GM23338 (cell line): Measurements from ENCODE around the gene DEFB123. TPM values are rescaled to one million over a fixed set of nuclear protein-coding genes. Genes with fewer than 3 reads are reported as not detected.

Source experiments
- ATAC-seq: fragments of 200-7000 bp; cut with Tn5 transposase; 3 replicates; pipeline ENCODE4 v1.9.1; 2020
- DNase-seq: peaks from one replicate; pipeline ENCODE4 v3.0.0-alpha.2; 2015; ENCODE audit warnings: low spot score
- H2AFZ ChIP-seq: fragments of 200-600 bp; sonication (generic); 2 replicates; pipeline ENCODE4 v1.8.0; 2016; ENCODE audit warnings: antibody characterized with exemption, mild to moderate bottlenecking, moderate library complexity
- H3F3A ChIP-seq: fragments of 200-600 bp; sonication (generic); replicated peaks from 2 replicates; pipeline ENCODE4 v1.8.0; 2017; ENCODE audit warnings: antibody characterized with exemption, mixed run types, low read depth
- H3K27ac ChIP-seq: fragments of 200-600 bp; sonication (generic); 2 replicates; pipeline ENCODE4 v1.6.1; 2016; ENCODE audit warnings: low read depth
- H3K27me3 ChIP-seq: fragments of 200-600 bp; sonication (generic); 2 replicates; pipeline ENCODE4 v1.8.0; 2016; ENCODE audit warnings: mild to moderate bottlenecking, mixed run types, moderate library complexity; ENCODE audit not compliant: insufficient read depth
- H3K36me3 ChIP-seq: fragments of 200-600 bp; sonication (generic); 2 replicates; pipeline ENCODE4 v1.8.0; 2016; ENCODE audit warnings: mild to moderate bottlenecking; ENCODE audit not compliant: insufficient read depth
- H3K4me1 ChIP-seq: fragments of 200-600 bp; sonication (generic); 2 replicates; pipeline ENCODE4 v1.8.0; 2016; ENCODE audit warnings: mild to moderate bottlenecking, moderate library complexity; ENCODE audit not compliant: insufficient read depth
- H3K4me2 ChIP-seq: fragments of 200-600 bp; sonication (generic); 2 replicates; pipeline ENCODE4 v1.7.1; 2017; ENCODE audit warnings: mixed run types
- H3K4me3 ChIP-seq: fragments of 200-600 bp; sonication (generic); 2 replicates; pipeline ENCODE4 v1.6.1; 2016; ENCODE audit warnings: mixed run types
- H3K79me2 ChIP-seq: fragments of 200-600 bp; sonication (generic); replicated peaks from 2 replicates; pipeline ENCODE4 v1.8.0; 2017; ENCODE audit warnings: mild to moderate bottlenecking; ENCODE audit not compliant: insufficient read depth
- H3K9me2 ChIP-seq: fragments of 200-600 bp; sonication (generic); 2 replicates; pipeline ENCODE4 v1.8.0; 2017; ENCODE audit not compliant: insufficient read depth
- H4K20me1 ChIP-seq: fragments of 200-600 bp; sonication (generic); replicated peaks from 2 replicates; pipeline ENCODE4 v1.8.0; 2017; ENCODE audit warnings: mild to moderate bottlenecking; ENCODE audit not compliant: insufficient read depth
- H3K27ac Mint-ChIP-seq: 2 replicates; pipeline ENCODE4 v1.8.0; 2020; ENCODE audit warnings: inconsistent platforms, mild to moderate bottlenecking, moderate library complexity, mixed read lengths
- H3K27me3 Mint-ChIP-seq: 3 replicates; pipeline ENCODE4 v1.8.0; 2022; ENCODE audit warnings: low read depth, mild to moderate bottlenecking, moderate library complexity, mixed read lengths, inconsistent platforms; ENCODE audit not compliant: insufficient read depth, poor library complexity
- H3K36me3 Mint-ChIP-seq: 3 replicates; pipeline ENCODE4 v1.8.0; 2021; ENCODE audit warnings: low read depth, mild to moderate bottlenecking, inconsistent platforms, moderate library complexity, mixed read lengths
- H3K4me1 Mint-ChIP-seq: 3 replicates; pipeline ENCODE4 v1.8.0; 2020; ENCODE audit warnings: mild to moderate bottlenecking, inconsistent platforms, mixed read lengths
- H3K4me3 Mint-ChIP-seq: 3 replicates; pipeline ENCODE4 v1.8.0; 2021; ENCODE audit warnings: moderate library complexity, mild to moderate bottlenecking, inconsistent platforms, mixed read lengths
- H3K9me3 Mint-ChIP-seq: 3 replicates; pipeline ENCODE4 v1.8.0; 2020; ENCODE audit warnings: moderate library complexity, mild to moderate bottlenecking, inconsistent platforms, mixed read lengths
- CREB1 ChIP-seq: fragments of 250-450 bp; sonication (Bioruptor Pico); IDR thresholded peaks from 2 replicates; pipeline ENCODE4 v1.5.0; 2020; ENCODE audit warnings: low read depth, mild to moderate bottlenecking, moderate library complexity
- ETS1 ChIP-seq: IDR thresholded peaks from 2 replicates; pipeline ENCODE4 v1.6.1; 2016; ENCODE audit warnings: antibody characterized with exemption
- EZH2phosphoT487 ChIP-seq: fragments of 200-600 bp; sonication (generic); IDR thresholded peaks from one replicate; pipeline ENCODE4 v1.8.1; 2018; ENCODE audit warnings: antibody characterized with exemption; ENCODE audit not compliant: unreplicated experiment
- JUNB ChIP-seq: IDR thresholded peaks from one replicate; pipeline ENCODE4 v1.6.1; 2016; ENCODE audit warnings: antibody characterized with exemption; ENCODE audit not compliant: unreplicated experiment
- NANOG ChIP-seq: IDR thresholded peaks from 2 replicates; pipeline ENCODE4 v1.6.1; 2016; ENCODE audit warnings: antibody characterized with exemption, borderline replicate concordance
- POLR2AphosphoS5 ChIP-seq: IDR thresholded peaks from 2 replicates; pipeline ENCODE4 v1.6.1; 2016; ENCODE audit warnings: antibody characterized with exemption, low read depth
- STAT1 ChIP-seq: IDR thresholded peaks from one replicate; pipeline ENCODE4 v1.6.1; 2016; ENCODE audit warnings: antibody characterized with exemption; ENCODE audit not compliant: unreplicated experiment
- ZNF114 ChIP-seq: fragments of 250-450 bp; sonication (Bioruptor Pico); IDR thresholded peaks from 2 replicates; pipeline ENCODE4 v1.5.0; 2020; ENCODE audit warnings: mild to moderate bottlenecking, moderate library complexity
- ZNF331 ChIP-seq: fragments of 250-450 bp; sonication (Bioruptor Pico); IDR thresholded peaks from 2 replicates; pipeline ENCODE4 v1.5.0; 2020; ENCODE audit warnings: low read depth, mild to moderate bottlenecking, moderate library complexity
- ZNF462 ChIP-seq: fragments of 250-450 bp; sonication (Bioruptor Pico); IDR thresholded peaks from 2 replicates; pipeline ENCODE4 v1.5.0; 2020; ENCODE audit warnings: mild to moderate bottlenecking, moderate library complexity
- polyA plus RNA-seq: library from polyadenylated mRNA; unstranded; fragments of >200 nt; fragmentation: Nextera tagmentation; extraction: Ambion mirVana; gene quantifications from 2 replicates; pipeline ENCODE4 v1.2.1, GENCODE V29; 2016
- total RNA-seq: library from RNA; depleted of rRNA; stranded (reverse); fragments of >200 nt; shearing (Covaris generic); gene quantifications from 2 replicates; pipeline ENCODE4 v1.2.3, GENCODE V29; 2014
- TF ChIP-seq, protein P1 (sequence below), 2 experiments: fragments of 200-600 bp in 1 of 2; sonication (generic) in 1 of 2; conservative IDR thresholded peaks; 2 replicates each; pipeline versions ENCODE4 v1.5.1 to v1.6.1; 2016 to 2017; ENCODE audit warnings: antibody characterized with exemption in 2 of 2, low read depth in 2 of 2, mild to moderate bottlenecking in 2 of 2, moderate library complexity in 1 of 2
- TF ChIP-seq, protein P2 (sequence below): IDR thresholded peaks from one replicate; pipeline ENCODE4 v1.6.1; 2018; ENCODE audit warnings: antibody characterized with exemption; ENCODE audit not compliant: unreplicated experiment

Gene DEFB123
- total and polyA plus RNA-seq, 2 experiments from 2014 or later: not detected

- Histone ChIP-seq H3K4me1 (no peaks in the 10 kb centered on the region), H3K9me2 (no peaks in the 10 kb centered on the region; the same call in 1 of the 2 replicates), H3K79me2 (no peaks in the 10 kb centered on the region), H3K4me3 (no peak overlapping the region), H3K27me3 (no peaks in the 10 kb centered on the region), H4K20me1 (no peaks in the 10 kb centered on the region), H3K4me2 (no peak overlapping the region), H2AFZ (no peak overlapping the region), H3F3A (no peaks in the 10 kb centered on the region), H3K36me3 (no peaks in the 10 kb centered on the region; the same call in 1 of the 2 replicates), H3K27ac (no peak overlapping the region)
- no peak overlapping the region for H3K27ac Mint-ChIP-seq
- ATAC-seq (no peak), DNase-seq (no peak)
- H3K4me1 Mint-ChIP-seq: no peaks in the 10 kb centered on the region
- peaks cover 93% of the 10 kb centered on the region for H3K9me3 Mint-ChIP-seq
- TF ChIP-seq CREB1: no peak
- no peak for TF ChIP-seq POLR2AphosphoS5
- TF ChIP-seq JUNB: no peak
- no peak for TF ChIP-seq ZNF462 (CRISPR knock-in tag)
- TF ChIP-seq STAT1: no peak
- no peak for TF ChIP-seq ZNF331
- no peak for TF ChIP-seq ETS1
- TF ChIP-seq, protein P1, sequence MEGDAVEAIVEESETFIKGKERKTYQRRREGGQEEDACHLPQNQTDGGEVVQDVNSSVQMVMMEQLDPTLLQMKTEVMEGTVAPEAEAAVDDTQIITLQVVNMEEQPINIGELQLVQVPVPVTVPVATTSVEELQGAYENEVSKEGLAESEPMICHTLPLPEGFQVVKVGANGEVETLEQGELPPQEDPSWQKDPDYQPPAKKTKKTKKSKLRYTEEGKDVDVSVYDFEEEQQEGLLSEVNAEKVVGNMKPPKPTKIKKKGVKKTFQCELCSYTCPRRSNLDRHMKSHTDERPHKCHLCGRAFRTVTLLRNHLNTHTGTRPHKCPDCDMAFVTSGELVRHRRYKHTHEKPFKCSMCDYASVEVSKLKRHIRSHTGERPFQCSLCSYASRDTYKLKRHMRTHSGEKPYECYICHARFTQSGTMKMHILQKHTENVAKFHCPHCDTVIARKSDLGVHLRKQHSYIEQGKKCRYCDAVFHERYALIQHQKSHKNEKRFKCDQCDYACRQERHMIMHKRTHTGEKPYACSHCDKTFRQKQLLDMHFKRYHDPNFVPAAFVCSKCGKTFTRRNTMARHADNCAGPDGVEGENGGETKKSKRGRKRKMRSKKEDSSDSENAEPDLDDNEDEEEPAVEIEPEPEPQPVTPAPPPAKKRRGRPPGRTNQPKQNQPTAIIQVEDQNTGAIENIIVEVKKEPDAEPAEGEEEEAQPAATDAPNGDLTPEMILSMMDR (conservative IDR thresholded peaks at IDR 0.05; ENCODE audit: low read depth in 2 of 2): no peak
- no peak for TF ChIP-seq EZH2phosphoT487
- TF ChIP-seq, protein P2, sequence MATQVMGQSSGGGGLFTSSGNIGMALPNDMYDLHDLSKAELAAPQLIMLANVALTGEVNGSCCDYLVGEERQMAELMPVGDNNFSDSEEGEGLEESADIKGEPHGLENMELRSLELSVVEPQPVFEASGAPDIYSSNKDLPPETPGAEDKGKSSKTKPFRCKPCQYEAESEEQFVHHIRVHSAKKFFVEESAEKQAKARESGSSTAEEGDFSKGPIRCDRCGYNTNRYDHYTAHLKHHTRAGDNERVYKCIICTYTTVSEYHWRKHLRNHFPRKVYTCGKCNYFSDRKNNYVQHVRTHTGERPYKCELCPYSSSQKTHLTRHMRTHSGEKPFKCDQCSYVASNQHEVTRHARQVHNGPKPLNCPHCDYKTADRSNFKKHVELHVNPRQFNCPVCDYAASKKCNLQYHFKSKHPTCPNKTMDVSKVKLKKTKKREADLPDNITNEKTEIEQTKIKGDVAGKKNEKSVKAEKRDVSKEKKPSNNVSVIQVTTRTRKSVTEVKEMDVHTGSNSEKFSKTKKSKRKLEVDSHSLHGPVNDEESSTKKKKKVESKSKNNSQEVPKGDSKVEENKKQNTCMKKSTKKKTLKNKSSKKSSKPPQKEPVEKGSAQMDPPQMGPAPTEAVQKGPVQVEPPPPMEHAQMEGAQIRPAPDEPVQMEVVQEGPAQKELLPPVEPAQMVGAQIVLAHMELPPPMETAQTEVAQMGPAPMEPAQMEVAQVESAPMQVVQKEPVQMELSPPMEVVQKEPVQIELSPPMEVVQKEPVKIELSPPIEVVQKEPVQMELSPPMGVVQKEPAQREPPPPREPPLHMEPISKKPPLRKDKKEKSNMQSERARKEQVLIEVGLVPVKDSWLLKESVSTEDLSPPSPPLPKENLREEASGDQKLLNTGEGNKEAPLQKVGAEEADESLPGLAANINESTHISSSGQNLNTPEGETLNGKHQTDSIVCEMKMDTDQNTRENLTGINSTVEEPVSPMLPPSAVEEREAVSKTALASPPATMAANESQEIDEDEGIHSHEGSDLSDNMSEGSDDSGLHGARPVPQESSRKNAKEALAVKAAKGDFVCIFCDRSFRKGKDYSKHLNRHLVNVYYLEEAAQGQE: no peak
- no peak for TF ChIP-seq ZNF114 (CRISPR knock-in tag)
- no peak for TF ChIP-seq NANOG
- no peak overlapping the region for H3K4me3 Mint-ChIP-seq
- peaks cover 31% of the 10 kb centered on the region; the same call in 2 of the 3 replicates for H3K36me3 Mint-ChIP-seq
- H3K27me3 Mint-ChIP-seq: peaks cover 6% of the 10 kb centered on the region
These were observed 5.8 kb downstream of the DEFB123 start for GRCh38 chr20:31446084-31446819.
